Karpas-422 (cell line): ENCODE data around the gene FAM210A. TPM values are rescaled to one million over a fixed set of nuclear protein-coding genes. Genes with fewer than 3 reads are reported as not detected.

Experiments
- DNase-seq: peaks from one replicate; pipeline ENCODE4 v3.0.0-alpha.2; 2015
- H2AFZ ChIP-seq: fragments of 200-600 bp; sonication (generic); 2 replicates; pipeline ENCODE4 v1.6.1; 2014; ENCODE audit warnings: antibody characterized with exemption, low read length, mixed read lengths
- H3K27ac ChIP-seq: fragments of 200-600 bp; sonication (generic); 2 replicates; pipeline ENCODE4 v1.5.1; 2014; ENCODE audit warnings: mild to moderate bottlenecking, low read length, moderate library complexity
- H3K27me3 ChIP-seq: fragments of 200-600 bp; sonication (generic); 2 replicates; pipeline ENCODE4 v1.6.1; 2014; ENCODE audit warnings: low read length, mixed read lengths
- H3K36me3 ChIP-seq: fragments of 200-600 bp; sonication (generic); 2 replicates; pipeline ENCODE4 v1.6.1; 2014; ENCODE audit warnings: low read length, mixed read lengths; ENCODE audit not compliant: insufficient read depth
- H3K4me1 ChIP-seq: fragments of 200-600 bp; sonication (generic); 2 replicates; pipeline ENCODE4 v1.6.1; 2014; ENCODE audit warnings: mild to moderate bottlenecking, low read length, mixed read lengths
- H3K4me2 ChIP-seq: fragments of 200-600 bp; sonication (generic); 2 replicates; pipeline ENCODE4 v1.6.1; 2014; ENCODE audit warnings: low read length, low read depth, mild to moderate bottlenecking; ENCODE audit not compliant: poor library complexity, severe bottlenecking
- H3K4me3 ChIP-seq: fragments of 200-600 bp; sonication (generic); 2 replicates; pipeline ENCODE4 v1.5.1; 2014; ENCODE audit warnings: mild to moderate bottlenecking, antibody characterized with exemption, low read length, mixed read lengths
- H3K79me2 ChIP-seq: fragments of 200-600 bp; sonication (generic); 2 replicates; pipeline ENCODE4 v1.6.1; 2014; ENCODE audit warnings: mild to moderate bottlenecking, low read length, mixed read lengths
- H3K9ac ChIP-seq: fragments of 200-600 bp; sonication (generic); 2 replicates; pipeline ENCODE4 v1.6.0; 2014; ENCODE audit warnings: low read length
- H3K9me2 ChIP-seq: fragments of 200-600 bp; sonication (generic), shearing (Covaris generic); replicated peaks from 2 replicates; pipeline ENCODE4 v1.6.0; 2014; ENCODE audit warnings: mild to moderate bottlenecking, low read length, moderate library complexity; ENCODE audit not compliant: insufficient read depth
- H3K9me3 ChIP-seq: fragments of 300-700, 200-600 bp; sonication (generic); 2 replicates; pipeline ENCODE4 v1.6.1; 2014; ENCODE audit warnings: low read length, mixed read lengths
- H4K20me1 ChIP-seq: fragments of 200-600 bp; sonication (generic); 2 replicates; pipeline ENCODE4 v1.6.1; 2014; ENCODE audit warnings: mild to moderate bottlenecking, antibody characterized with exemption, low read length, low read depth; ENCODE audit not compliant: insufficient read depth
- total RNA-seq: library from RNA; depleted of rRNA; stranded (reverse); fragments of >200 nt; shearing (Covaris generic); gene quantifications from 2 replicates; pipeline ENCODE4 v1.2.3, GENCODE V29; 2014; ENCODE audit warnings: low replicate concordance

Gene FAM210A
- total RNA-seq, 1 experiment from 2014 or later: 48.3 TPM

DNA sequence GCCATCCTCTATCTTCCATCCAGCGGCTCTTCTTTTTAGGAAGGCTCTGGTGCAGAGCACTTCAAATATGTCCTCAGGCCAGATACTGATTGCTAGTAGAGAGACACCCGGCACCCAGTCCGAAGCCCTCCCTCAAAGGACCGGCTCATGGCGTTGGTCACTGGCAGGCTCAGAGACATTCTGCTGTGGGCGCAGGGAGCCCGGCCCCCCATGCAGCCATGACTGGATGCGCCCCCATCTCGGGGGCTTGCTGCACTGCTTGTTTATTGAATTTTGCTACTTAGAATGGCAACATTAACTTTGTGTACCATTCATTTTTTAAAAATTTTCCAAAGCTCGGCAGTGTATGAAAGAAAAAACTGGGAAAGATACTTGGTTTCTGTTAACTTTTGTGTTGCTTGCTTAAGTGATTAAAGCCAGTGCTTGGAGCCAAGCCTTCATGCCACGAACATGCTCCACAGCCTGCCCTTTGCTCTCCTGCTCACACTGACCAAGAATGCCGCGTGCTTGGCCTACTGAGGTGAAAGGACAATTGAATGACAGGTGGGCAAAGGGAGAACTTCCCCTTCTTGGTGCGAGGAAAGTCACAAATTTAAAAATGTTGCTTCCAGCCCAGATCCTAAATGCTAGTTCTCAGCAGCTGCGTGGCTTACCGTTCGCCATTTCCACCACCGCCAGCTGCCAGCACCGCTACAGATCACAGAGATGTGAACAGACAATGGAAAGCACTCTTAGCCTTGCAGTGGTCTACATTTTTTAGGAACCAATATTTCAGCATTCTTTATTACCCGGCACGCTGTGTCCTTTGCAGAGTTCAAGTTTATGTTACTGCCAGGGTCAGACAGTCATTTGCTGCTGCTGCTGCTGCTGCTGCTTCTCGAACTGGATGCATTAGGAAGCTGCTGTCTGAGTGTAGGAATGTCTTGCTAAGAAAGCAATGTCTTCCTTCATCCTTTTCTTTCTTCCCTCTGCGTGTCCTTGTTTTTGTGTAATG, 76.7 kb downstream of the FAM210A start:
- Histone ChIP-seq H3K27ac (peak overlapping the region; percentile 46; the same call in 1 of the 2 replicates), H3K9me3 (no peaks in the 10 kb centered on the region), H3K4me3 (no peak overlapping the region), H3K79me2 (no peaks in the 10 kb centered on the region), H3K27me3 (no peaks in the 10 kb centered on the region), H3K36me3 (peaks cover 26% of the 10 kb centered on the region), H3K9ac (no peak overlapping the region), H4K20me1 (no peaks in the 10 kb centered on the region), H2AFZ (no peak overlapping the region), H3K4me1 (peaks cover 74% of the 10 kb centered on the region), H3K9me2 (no peaks in the 10 kb centered on the region), H3K4me2 (no peak overlapping the region)
- DNase-seq: peak; percentile 51

DNA sequence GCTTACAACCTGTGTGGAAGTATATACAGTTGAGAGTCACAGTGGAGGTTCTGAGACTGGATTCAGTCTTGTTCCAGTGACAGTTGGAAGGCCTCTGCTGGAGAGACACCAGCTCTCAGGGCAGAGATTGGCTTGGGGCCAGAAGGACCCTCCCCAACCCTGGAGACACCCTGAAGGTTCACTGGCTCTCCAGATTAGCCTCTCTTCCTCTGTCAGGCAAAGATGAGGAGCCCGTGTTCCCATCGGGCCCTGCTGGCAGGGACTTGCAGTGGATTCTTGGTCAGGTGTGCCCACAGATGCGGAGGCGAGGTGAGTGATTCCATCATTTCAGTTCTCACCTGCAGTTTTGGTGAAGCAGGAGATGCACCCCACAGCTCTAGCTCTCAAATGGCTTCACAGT, 78.6 kb downstream of the FAM210A start:
- no peak for DNase-seq
- no peaks in the 10 kb centered on the region for H3K9me3 ChIP-seq
- no peaks in the 10 kb centered on the region for H3K9me2 ChIP-seq
- peaks cover 32% of the 10 kb centered on the region for H3K36me3 ChIP-seq
- peaks cover 4% of the 10 kb centered on the region; the same call in 1 of the 2 replicates for H4K20me1 ChIP-seq
- no peak overlapping the region for H3K9ac ChIP-seq
- H3K27ac ChIP-seq: peak overlapping the region; percentile 42; the same call in 1 of the 2 replicates
- peaks cover 4% of the 10 kb centered on the region; the same call in 1 of the 2 replicates for H3K79me2 ChIP-seq
- no peak overlapping the region for H3K4me3 ChIP-seq
- no peak overlapping the region for H3K4me2 ChIP-seq
- H2AFZ ChIP-seq: no peak overlapping the region
- H3K4me1 ChIP-seq: peaks cover 56% of the 10 kb centered on the region
- H3K27me3 ChIP-seq: no peaks in the 10 kb centered on the region

DNA sequence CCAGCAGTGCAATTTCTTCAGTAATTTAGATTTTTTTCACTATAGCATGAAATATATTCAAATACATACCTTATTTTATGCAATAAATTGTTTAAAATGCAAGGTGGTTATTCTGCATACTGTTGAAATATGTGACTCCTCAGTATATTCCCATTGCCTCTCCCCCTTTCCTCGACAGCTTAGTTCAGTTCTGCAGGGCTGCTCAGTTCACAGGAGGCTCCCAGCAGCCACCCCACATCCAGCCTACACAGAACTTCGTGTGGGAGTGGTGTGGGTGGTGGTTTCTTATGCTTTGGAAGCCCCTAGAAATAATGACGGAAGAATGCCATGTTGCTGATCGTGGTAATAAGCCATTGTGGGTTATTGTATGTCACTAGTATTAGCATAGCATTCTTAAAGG, 79.7 kb downstream of the FAM210A start:
- H3K9me3 ChIP-seq: no peaks in the 10 kb centered on the region
- H3K4me2 ChIP-seq: no peak overlapping the region
- no peaks in the 10 kb centered on the region for H3K27me3 ChIP-seq
- H3K4me1 ChIP-seq: peaks cover 45% of the 10 kb centered on the region
- no peak overlapping the region for H3K4me3 ChIP-seq
- peaks cover 11% of the 10 kb centered on the region for H4K20me1 ChIP-seq
- H3K9me2 ChIP-seq: no peaks in the 10 kb centered on the region
- peaks cover 32% of the 10 kb centered on the region for H3K36me3 ChIP-seq
- H3K9ac ChIP-seq: no peak overlapping the region
- no peak overlapping the region for H3K27ac ChIP-seq
- no peak overlapping the region for H2AFZ ChIP-seq
- H3K79me2 ChIP-seq: peaks cover 4% of the 10 kb centered on the region; the same call in 1 of the 2 replicates
- no peak for DNase-seq

DNA sequence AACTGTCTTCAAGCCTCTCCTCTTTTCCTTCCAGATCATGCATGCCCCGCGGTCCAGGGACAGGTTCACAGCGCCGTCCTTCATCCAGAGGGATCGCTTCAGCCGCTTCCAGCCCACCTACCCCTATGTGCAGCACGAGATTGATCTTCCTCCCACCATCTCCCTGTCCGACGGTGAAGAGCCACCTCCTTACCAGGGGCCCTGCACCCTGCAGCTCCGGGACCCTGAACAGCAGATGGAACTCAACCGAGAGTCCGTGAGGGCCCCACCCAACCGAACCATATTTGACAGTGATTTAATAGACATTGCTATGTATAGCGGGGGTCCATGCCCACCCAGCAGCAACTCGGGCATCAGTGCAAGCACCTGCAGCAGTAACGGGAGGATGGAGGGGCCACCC, 81.3 kb downstream of the FAM210A start:
- H3K4me1 ChIP-seq: peaks cover 29% of the 10 kb centered on the region
- peaks cover 16% of the 10 kb centered on the region for H3K79me2 ChIP-seq
- peaks cover 32% of the 10 kb centered on the region for H3K36me3 ChIP-seq
- H2AFZ ChIP-seq: no peak overlapping the region
- H3K27ac ChIP-seq: no peak overlapping the region
- H4K20me1 ChIP-seq: peaks cover 17% of the 10 kb centered on the region
- H3K4me2 ChIP-seq: no peak overlapping the region
- no peaks in the 10 kb centered on the region for H3K9me2 ChIP-seq
- no peak for DNase-seq
- no peak overlapping the region for H3K9ac ChIP-seq
- no peaks in the 10 kb centered on the region for H3K27me3 ChIP-seq
- H3K4me3 ChIP-seq: no peak overlapping the region
- no peaks in the 10 kb centered on the region for H3K9me3 ChIP-seq

DNA sequence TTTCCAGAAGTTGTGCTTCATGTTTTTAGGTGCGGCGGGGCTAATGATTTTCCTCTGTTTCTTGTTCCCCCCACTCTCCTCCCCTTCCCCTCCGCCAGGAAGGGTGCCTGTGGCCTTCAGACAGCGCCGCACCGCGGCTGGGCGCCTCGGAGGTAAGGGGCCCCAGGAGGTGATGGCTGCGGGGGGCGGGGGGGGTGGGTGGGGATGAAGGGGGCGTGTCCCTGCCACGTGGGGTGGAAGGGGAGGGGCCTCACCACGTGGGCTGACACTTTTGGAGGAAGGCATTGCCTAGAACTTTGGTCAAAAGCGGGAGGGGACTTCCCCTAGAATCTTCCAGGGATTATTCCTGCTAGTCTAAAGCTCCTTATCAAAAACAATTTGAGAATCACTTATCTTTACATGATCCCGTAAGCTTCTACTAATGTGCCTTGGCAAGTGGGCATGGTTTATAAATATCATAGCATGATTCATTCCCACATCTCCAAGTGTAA, 83.1 kb downstream of the FAM210A start:
- H3K4me3 ChIP-seq: no peak overlapping the region
- no peak overlapping the region for H3K4me2 ChIP-seq
- no peaks in the 10 kb centered on the region for H3K9me3 ChIP-seq
- peaks cover 22% of the 10 kb centered on the region for H4K20me1 ChIP-seq
- peaks cover 45% of the 10 kb centered on the region for H3K36me3 ChIP-seq
- H3K4me1 ChIP-seq: peaks cover 15% of the 10 kb centered on the region
- H3K27me3 ChIP-seq: no peaks in the 10 kb centered on the region
- no peak overlapping the region for H3K9ac ChIP-seq
- no peak for DNase-seq
- H3K79me2 ChIP-seq: peaks cover 27% of the 10 kb centered on the region
- H2AFZ ChIP-seq: no peak overlapping the region
- no peaks in the 10 kb centered on the region for H3K9me2 ChIP-seq
- H3K27ac ChIP-seq: no peak overlapping the region

DNA sequence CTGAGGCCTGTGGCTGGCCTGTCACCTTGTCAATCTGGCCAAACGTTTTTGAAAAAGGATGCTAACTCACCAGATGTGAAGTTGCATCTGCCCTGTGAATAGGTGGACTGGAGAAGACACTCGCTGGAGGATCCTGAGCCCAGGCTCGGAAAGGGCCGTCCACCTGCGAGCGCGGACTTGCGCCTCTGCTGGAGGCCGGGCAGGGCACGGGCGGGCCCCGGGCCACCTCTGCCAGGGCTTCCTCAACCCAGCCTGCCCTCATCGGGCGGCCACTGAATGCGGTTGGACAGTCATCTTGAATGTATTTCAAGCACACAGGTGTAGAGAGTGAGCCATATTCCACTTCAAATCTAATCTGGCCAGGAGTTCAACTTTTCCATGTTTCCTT, 83.9 kb downstream of the FAM210A start:
- DNase-seq: no peak
- Histone ChIP-seq H2AFZ (no peak overlapping the region), H3K4me2 (no peak overlapping the region), H3K27ac (no peak overlapping the region), H3K27me3 (no peaks in the 10 kb centered on the region), H3K36me3 (peaks cover 42% of the 10 kb centered on the region), H3K9me3 (no peaks in the 10 kb centered on the region), H3K4me3 (no peak overlapping the region), H3K9ac (no peak overlapping the region), H4K20me1 (peaks cover 22% of the 10 kb centered on the region), H3K4me1 (peaks cover 6% of the 10 kb centered on the region), H3K9me2 (no peaks in the 10 kb centered on the region), H3K79me2 (peaks cover 34% of the 10 kb centered on the region)

DNA sequence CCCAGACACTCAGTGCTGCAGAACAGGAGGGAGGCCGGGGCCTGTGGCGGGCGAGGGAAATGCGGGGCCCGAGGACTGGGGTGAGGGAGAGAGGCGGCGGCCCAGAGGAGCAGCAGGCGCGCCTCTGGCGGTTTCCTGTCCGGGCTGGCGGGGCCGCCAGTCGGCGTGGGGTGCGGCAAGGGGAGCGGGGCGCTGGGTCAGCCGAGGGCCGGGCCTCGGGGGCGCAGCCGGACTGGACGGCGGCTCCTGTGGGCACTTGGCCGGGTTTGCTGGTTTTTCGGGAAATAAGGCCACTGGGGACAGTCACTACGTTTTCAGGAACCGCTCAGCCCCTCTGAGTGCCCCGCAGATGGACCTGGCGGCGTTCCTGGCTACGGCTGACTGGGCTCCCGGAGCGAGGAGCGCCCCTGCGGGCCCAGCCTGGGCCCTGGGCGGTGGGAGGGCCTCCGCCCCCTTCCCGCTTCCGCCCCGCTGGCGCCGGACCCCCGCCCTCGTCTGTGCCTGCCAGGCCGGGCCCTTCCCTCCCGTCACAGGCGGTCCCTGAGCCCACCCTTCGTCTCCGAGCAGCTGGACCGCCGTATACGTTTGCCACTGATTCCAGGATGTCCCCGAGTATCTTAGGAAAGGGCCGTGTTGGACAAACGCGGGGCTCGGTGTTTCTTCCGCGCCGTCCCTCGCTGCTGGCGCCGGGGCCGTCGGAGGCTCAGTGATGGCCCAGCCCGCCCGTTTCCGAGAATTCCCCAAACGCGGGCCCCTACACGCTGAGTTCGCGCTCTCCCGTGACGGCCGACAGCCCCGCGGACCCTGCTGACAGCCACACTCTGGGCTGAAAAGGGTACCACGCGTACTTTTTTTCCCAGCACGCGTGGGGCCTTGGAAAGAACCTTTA, 84.6 kb downstream of the FAM210A start:
- H3K4me3 ChIP-seq: no peak overlapping the region
- H3K79me2 ChIP-seq: peaks cover 40% of the 10 kb centered on the region
- no peak overlapping the region for H3K4me2 ChIP-seq
- H3K9ac ChIP-seq: no peak overlapping the region
- peaks cover 26% of the 10 kb centered on the region for H4K20me1 ChIP-seq
- no peaks in the 10 kb centered on the region for H3K9me3 ChIP-seq
- no peak overlapping the region for H3K27ac ChIP-seq
- no peaks in the 10 kb centered on the region for H3K27me3 ChIP-seq
- peaks cover 4% of the 10 kb centered on the region; the same call in 1 of the 2 replicates for H3K4me1 ChIP-seq
- DNase-seq: no peak
- H2AFZ ChIP-seq: no peak overlapping the region
- H3K36me3 ChIP-seq: peaks cover 42% of the 10 kb centered on the region
- H3K9me2 ChIP-seq: no peaks in the 10 kb centered on the region
